HUES64 (cell line): ENCODE measurements around the gene CDK2.

Source experiments
- H3K27ac ChIP-seq: 2 replicates; pipeline ENCODE4 v1.7.0; 2013; ENCODE audit warnings: low read depth, low read length, inconsistent platforms
- H3K27me3 ChIP-seq: 2 replicates; pipeline ENCODE4 v1.6.1; 2013; ENCODE audit warnings: mild to moderate bottlenecking, low read length; ENCODE audit not compliant: insufficient read depth
- H3K36me3 ChIP-seq: 2 replicates; pipeline ENCODE4 v1.6.1; 2013; ENCODE audit warnings: mild to moderate bottlenecking, low read length; ENCODE audit not compliant: insufficient read depth
- H3K4me1 ChIP-seq: 2 replicates; pipeline ENCODE4 v1.6.1; 2013; ENCODE audit warnings: mild to moderate bottlenecking, low read length, moderate library complexity; ENCODE audit not compliant: insufficient read depth
- H3K4me3 ChIP-seq: 2 replicates; pipeline ENCODE4 v1.5.1; 2013; ENCODE audit warnings: mild to moderate bottlenecking, low read length, moderate library complexity
- H3K9ac ChIP-seq: 2 replicates; pipeline ENCODE4 v1.6.1; 2013; ENCODE audit warnings: mild to moderate bottlenecking, low read depth, low read length
- H3K9me3 ChIP-seq: 2 replicates; pipeline ENCODE4 v1.6.1; 2013; ENCODE audit warnings: low read depth, low read length; ENCODE audit not compliant: insufficient read depth
- WGBS: fragments of 150-250, 120-280 bp; methylation state at CpG from one replicate; pipeline ENCODE4 v1.1.7; 2013; ENCODE audit warnings: missing lambda C conversion rate; 5-methylcytosine and 5-hydroxymethylcytosine counted together

CDK2 gene

GRCh38 chr12:55930771-55931316, 35.8 kb upstream of the CDK2 start, which contains the start of gene DGKA:
Gene DGKA, plus strand, starts transcription at chr12:55931162. Its CDS starts 5,342 bp downstream, at chr12:55936504.
- H3K9ac ChIP-seq = peak within 1 kb of the TSS; percentile 22; the same call in 1 of the 2 replicates
- WGBS = 77% methylated on average over 2 of the region's 3 CpGs
- H3K27me3 ChIP-seq = peaks cover 30% of the 10 kb centered on the region
- H3K4me1 ChIP-seq = peaks cover 26% of the 10 kb centered on the region
- peak within 1 kb of the TSS; percentile 65 for H3K4me3 ChIP-seq
- H3K36me3 ChIP-seq = 0 out of 2 replicates have a peak, but pooled peaks cover 1% of the 10 kb centered on the region
- H3K27ac ChIP-seq = no peak within 1 kb of the TSS; the same call in 1 of the 2 replicates
- H3K9me3 ChIP-seq = no peaks in the 10 kb centered on the region

GRCh38 chr12:55931317-55931779, 35.3 kb upstream of the CDK2 start:
- no peaks in the 10 kb centered on the region for H3K9me3 ChIP-seq
- peak overlapping the region; percentile 65 for H3K4me3 ChIP-seq
- no peak overlapping the region for H3K27ac ChIP-seq
- H3K9ac ChIP-seq = peak overlapping the region; percentile 22; the same call in 1 of the 2 replicates
- peaks cover 30% of the 10 kb centered on the region for H3K27me3 ChIP-seq
- H3K4me1 ChIP-seq = peaks cover 23% of the 10 kb centered on the region
- 24% methylated on average over 10 of the region's 10 CpGs for WGBS
- H3K36me3 ChIP-seq = no peaks in the 10 kb centered on the region

GRCh38 chr12:55931780-55932550, 34.7 kb upstream of the CDK2 start:
- Histone ChIP-seq H3K9ac (peak overlapping the region; percentile 22; the same call in 1 of the 2 replicates), H3K9me3 (no peaks in the 10 kb centered on the region), H3K4me3 (peak overlapping the region; percentile 65), H3K27me3 (peaks cover 30% of the 10 kb centered on the region), H3K4me1 (peaks cover 23% of the 10 kb centered on the region), H3K36me3 (no peaks in the 10 kb centered on the region), H3K27ac (no peak overlapping the region)
- WGBS = 2% methylated on average over 60 of the region's 60 CpGs

GRCh38 chr12:55932551-55932910, 34.1 kb upstream of the CDK2 start:
- Histone ChIP-seq H3K4me3 (peak overlapping the region; percentile 65), H3K27me3 (peaks cover 30% of the 10 kb centered on the region), H3K9me3 (no peaks in the 10 kb centered on the region), H3K9ac (no peak overlapping the region), H3K27ac (no peak overlapping the region), H3K36me3 (no peaks in the 10 kb centered on the region), H3K4me1 (peaks cover 23% of the 10 kb centered on the region)
- WGBS = 34% methylated on average over 4 of the region's 4 CpGs

- Histone ChIP-seq H3K9me3 (no peaks in the 10 kb centered on the region), H3K27ac (no peak overlapping the region), H3K9ac (no peak overlapping the region), H3K27me3 (peaks cover 30% of the 10 kb centered on the region), H3K4me1 (peaks cover 23% of the 10 kb centered on the region), H3K4me3 (no peak overlapping the region), H3K36me3 (no peaks in the 10 kb centered on the region)
- 67% methylated on average over 6 of the region's 7 CpGs for WGBS
Observed at GRCh38 chr12:55933169-55933798, 33.3 kb upstream of the CDK2 start.

GRCh38 chr12:55933799-55934742, 32.6 kb upstream of the CDK2 start:
- peaks cover 23% of the 10 kb centered on the region for H3K4me1 ChIP-seq
- H3K9ac ChIP-seq = no peak overlapping the region
- H3K4me3 ChIP-seq = no peak overlapping the region
- peaks cover 30% of the 10 kb centered on the region for H3K27me3 ChIP-seq
- no peak overlapping the region for H3K27ac ChIP-seq
- H3K36me3 ChIP-seq = no peaks in the 10 kb centered on the region
- H3K9me3 ChIP-seq = no peaks in the 10 kb centered on the region
- 100% methylated on average over 1 of the region's 1 CpG for WGBS

GRCh38 chr12:55934773-55935172, 31.9 kb upstream of the CDK2 start:
- H3K4me1 ChIP-seq = peaks cover 24% of the 10 kb centered on the region
- no peaks in the 10 kb centered on the region for H3K9me3 ChIP-seq
- 77% methylated on average over 1 of the region's 1 CpG for WGBS
- peaks cover 30% of the 10 kb centered on the region for H3K27me3 ChIP-seq
- H3K4me3 ChIP-seq = no peak overlapping the region
- H3K27ac ChIP-seq = no peak overlapping the region
- H3K9ac ChIP-seq = no peak overlapping the region
- H3K36me3 ChIP-seq = no peaks in the 10 kb centered on the region

GRCh38 chr12:55935738-55936151, 30.9 kb upstream of the CDK2 start:
- Histone ChIP-seq H3K36me3 (no peaks in the 10 kb centered on the region), H3K4me3 (no peak overlapping the region), H3K27ac (no peak overlapping the region), H3K9ac (no peak overlapping the region), H3K4me1 (peaks cover 28% of the 10 kb centered on the region), H3K27me3 (peaks cover 30% of the 10 kb centered on the region), H3K9me3 (no peaks in the 10 kb centered on the region)
- WGBS = 92% methylated on average over 26 of the region's 26 CpGs

GRCh38 chr12:55937981-55938380, 28.6 kb upstream of the CDK2 start:
- H3K36me3 ChIP-seq = no peaks in the 10 kb centered on the region
- H3K4me3 ChIP-seq = no peak overlapping the region
- no peak overlapping the region for H3K27ac ChIP-seq
- H3K4me1 ChIP-seq = peaks cover 15% of the 10 kb centered on the region; the same call in 1 of the 2 replicates
- no CpG with 5 or more reads among the region's 2 CpGs for WGBS
- H3K9ac ChIP-seq = no peak overlapping the region
- H3K27me3 ChIP-seq = peaks cover 15% of the 10 kb centered on the region
- no peaks in the 10 kb centered on the region for H3K9me3 ChIP-seq

GRCh38 chr12:55938826-55939501, 27.7 kb upstream of the CDK2 start:
- Histone ChIP-seq H3K9ac (no peak overlapping the region), H3K27me3 (0 out of 2 replicates have a peak, but pooled peaks cover 6% of the 10 kb centered on the region), H3K4me1 (peaks cover 8% of the 10 kb centered on the region; the same call in 1 of the 2 replicates), H3K36me3 (no peaks in the 10 kb centered on the region), H3K27ac (no peak overlapping the region), H3K9me3 (no peaks in the 10 kb centered on the region), H3K4me3 (no peak overlapping the region)
- WGBS = 91% methylated on average over 8 of the region's 8 CpGs
